ENCODE data around the gene LSAMP. TPM values are rescaled to one million over a fixed set of nuclear protein-coding genes. Genes with fewer than 3 reads are reported as not detected.

The LSAMP gene
- total RNA-seq, 2 donors from 2014 or later, result 1.7 to 2.1 TPM

GRCh38 chr3:115885621-115886020 lies 559.7 kb downstream of the LSAMP start:
- Histone ChIP-seq H3K9me3 (no peaks in the 10 kb centered on the region), H3K4me1 (no peaks in the 10 kb centered on the region), H3K4me3 (no peak overlapping the region), H3K27ac (no peak overlapping the region), H3K36me3 (no peaks in the 10 kb centered on the region), H3K27me3 (no peaks in the 10 kb centered on the region)
- TF ChIP-seq CTCF (IDR thresholded peaks at IDR 0.05), result no peak
- no peak for DNase-seq (ENCODE audit: low spot score)

- Histone ChIP-seq H3K4me3 (peak overlapping the region; percentile 2 to 22), H3K9me3 (no peaks in the 10 kb centered on the region), H3K27ac (no peak overlapping the region), H3K36me3 (no peaks in the 10 kb centered on the region), H3K4me1 (peaks cover 0 to 16% of the 10 kb centered on the region in 2 donors), H3K27me3 (no peaks in the 10 kb centered on the region)
- TF ChIP-seq CTCF (IDR thresholded peaks at IDR 0.05), result no peak
- no peak for DNase-seq (ENCODE audit: low spot score)
These were observed 567.7 kb downstream of the LSAMP start for GRCh38 chr3:115877615-115877899.

DNA sequence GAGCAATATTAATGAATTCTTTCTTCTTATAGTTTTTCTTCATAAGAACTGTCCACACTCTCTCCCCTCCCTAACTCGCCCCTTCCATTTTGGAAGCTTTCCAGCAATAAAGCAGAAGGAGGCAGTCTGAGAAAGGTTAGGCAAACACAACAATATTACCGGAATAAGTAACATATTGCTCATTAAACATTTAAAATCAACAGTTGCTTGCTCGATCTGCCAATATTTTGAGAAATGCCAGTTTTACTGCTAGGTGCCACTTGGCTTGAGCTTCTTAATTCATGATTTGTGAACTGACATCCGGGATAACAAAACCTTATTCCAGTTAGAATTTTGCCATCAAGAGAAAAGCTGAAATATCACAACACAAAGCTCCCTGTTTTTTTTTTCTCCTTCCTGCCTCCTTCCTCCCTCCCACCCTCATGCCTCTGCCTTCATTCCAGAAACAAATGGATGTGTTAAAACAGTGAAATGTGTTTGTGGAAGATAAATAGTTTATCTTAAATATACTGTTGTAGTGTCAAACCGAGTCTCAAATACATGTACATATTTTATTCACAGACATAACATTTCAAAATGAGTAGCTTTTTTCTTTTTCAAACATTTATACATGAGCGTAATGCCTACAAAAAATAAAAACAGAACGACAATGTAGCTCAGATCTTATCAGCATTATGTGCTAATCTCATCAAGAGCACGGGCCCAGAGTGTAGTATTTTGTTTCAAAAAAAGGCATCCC lies 568.2 kb downstream of the LSAMP start:
- H3K4me3 ChIP-seq, result peak overlapping the region; percentile 2 to 22
- TF ChIP-seq CTCF (IDR thresholded peaks at IDR 0.05), result no peak
- H3K36me3 ChIP-seq, result no peaks in the 10 kb centered on the region
- no peaks in the 10 kb centered on the region for H3K27me3 ChIP-seq
- no peaks in the 10 kb centered on the region for H3K9me3 ChIP-seq
- DNase-seq (ENCODE audit: low spot score), result no peak
- H3K27ac ChIP-seq, result no peak overlapping the region
- peaks cover 0 to 16% of the 10 kb centered on the region in 2 donors for H3K4me1 ChIP-seq

GRCh38 chr3:115875460-115875859 lies 569.8 kb downstream of the LSAMP start:
- Histone ChIP-seq H3K4me3 (no peak overlapping the region), H3K27me3 (no peaks in the 10 kb centered on the region), H3K36me3 (no peaks in the 10 kb centered on the region), H3K9me3 (no peaks in the 10 kb centered on the region), H3K27ac (no peak overlapping the region), H3K4me1 (peaks cover 0 to 16% of the 10 kb centered on the region in 2 donors)
- no peak for TF ChIP-seq CTCF (IDR thresholded peaks at IDR 0.05)
- no peak for DNase-seq (ENCODE audit: low spot score)

DNA sequence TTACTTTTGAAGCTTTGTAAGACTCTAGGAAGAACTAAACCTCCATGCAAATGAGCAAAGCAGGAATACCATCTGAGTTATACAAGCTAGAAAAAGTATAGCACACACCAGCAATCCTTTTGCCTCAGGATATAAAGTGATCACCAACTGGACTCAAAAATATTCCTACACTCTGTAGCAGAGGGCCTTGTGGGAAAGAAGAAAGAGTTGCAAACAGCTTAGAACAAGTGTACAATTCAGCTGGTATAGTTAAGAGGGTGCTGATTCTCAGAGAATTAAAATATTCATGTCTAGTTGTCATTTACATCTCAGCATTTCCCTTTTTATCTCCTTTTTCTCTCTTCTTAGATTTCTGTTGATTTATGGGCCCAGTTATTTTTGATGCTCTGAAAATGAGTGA lies 573.6 kb downstream of the LSAMP start:
- DNase-seq (ENCODE audit: low spot score), result no peak
- H3K4me3 ChIP-seq, result no peak overlapping the region
- H3K9me3 ChIP-seq, result no peaks in the 10 kb centered on the region
- H3K27me3 ChIP-seq, result no peaks in the 10 kb centered on the region
- no peak for TF ChIP-seq CTCF (IDR thresholded peaks at IDR 0.05)
- H3K4me1 ChIP-seq, result peaks cover 0 to 3% of the 10 kb centered on the region in 2 donors
- H3K36me3 ChIP-seq, result no peaks in the 10 kb centered on the region
- no peak overlapping the region for H3K27ac ChIP-seq

- TF ChIP-seq CTCF (IDR thresholded peaks at IDR 0.05), result no peak
- Histone ChIP-seq H3K27ac (no peak overlapping the region), H3K27me3 (no peaks in the 10 kb centered on the region), H3K9me3 (no peaks in the 10 kb centered on the region), H3K36me3 (no peaks in the 10 kb centered on the region), H3K4me1 (no peaks in the 10 kb centered on the region), H3K4me3 (no peak overlapping the region)
- DNase-seq (ENCODE audit: low spot score), result no peak
These were observed 580.4 kb downstream of the LSAMP start for GRCh38 chr3:115864911-115865310.

Measured in right atrium auricular region (tissue), 2 donors.